A673 (cell line): ENCODE results near the gene TRIP10.

ENCODE experiments used
- EZH2 ChIP-seq: fragments of 200-600 bp; sonication (generic); IDR thresholded peaks from 2 replicates; pipeline ENCODE4 v1.6.1; 2017; ENCODE audit warnings: borderline replicate concordance, low read depth, mild to moderate bottlenecking, mixed read lengths, antibody characterized with exemption, low read length; ENCODE audit not compliant: poor library complexity, severe bottlenecking
- TF ChIP-seq, protein P1 (sequence below): fragments of 300-800, 200-600 bp; sonication (generic); conservative IDR thresholded peaks from 2 replicates; pipeline ENCODE4 v1.5.1; 2017; ENCODE audit warnings: low read depth, mild to moderate bottlenecking, antibody characterized with exemption, low read length, moderate library complexity, mixed read lengths

DNA sequence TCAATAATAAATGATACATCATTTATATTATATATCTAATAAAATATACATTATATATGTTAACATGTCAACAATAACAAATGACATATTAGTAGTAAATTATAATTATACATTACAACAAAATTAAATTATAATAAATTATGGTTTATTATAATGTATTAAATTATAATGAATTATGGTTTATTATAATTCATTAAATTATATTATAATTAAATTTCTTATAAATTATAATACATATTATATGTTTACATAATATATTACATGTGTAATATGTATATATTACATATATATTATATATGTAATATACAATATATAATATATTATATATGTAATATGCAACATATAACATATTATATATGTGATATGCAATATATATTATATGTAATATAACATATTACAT is 39.5 kb upstream of the TRIP10 start:
- no peak for TF ChIP-seq EZH2
- TF ChIP-seq, protein P1, sequence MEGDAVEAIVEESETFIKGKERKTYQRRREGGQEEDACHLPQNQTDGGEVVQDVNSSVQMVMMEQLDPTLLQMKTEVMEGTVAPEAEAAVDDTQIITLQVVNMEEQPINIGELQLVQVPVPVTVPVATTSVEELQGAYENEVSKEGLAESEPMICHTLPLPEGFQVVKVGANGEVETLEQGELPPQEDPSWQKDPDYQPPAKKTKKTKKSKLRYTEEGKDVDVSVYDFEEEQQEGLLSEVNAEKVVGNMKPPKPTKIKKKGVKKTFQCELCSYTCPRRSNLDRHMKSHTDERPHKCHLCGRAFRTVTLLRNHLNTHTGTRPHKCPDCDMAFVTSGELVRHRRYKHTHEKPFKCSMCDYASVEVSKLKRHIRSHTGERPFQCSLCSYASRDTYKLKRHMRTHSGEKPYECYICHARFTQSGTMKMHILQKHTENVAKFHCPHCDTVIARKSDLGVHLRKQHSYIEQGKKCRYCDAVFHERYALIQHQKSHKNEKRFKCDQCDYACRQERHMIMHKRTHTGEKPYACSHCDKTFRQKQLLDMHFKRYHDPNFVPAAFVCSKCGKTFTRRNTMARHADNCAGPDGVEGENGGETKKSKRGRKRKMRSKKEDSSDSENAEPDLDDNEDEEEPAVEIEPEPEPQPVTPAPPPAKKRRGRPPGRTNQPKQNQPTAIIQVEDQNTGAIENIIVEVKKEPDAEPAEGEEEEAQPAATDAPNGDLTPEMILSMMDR, result no peak
